IMR-90 (cell line): Measurements from ENCODE around the gene SUGT1. TPM values are rescaled to one million over a fixed set of nuclear protein-coding genes. Genes with fewer than 3 reads are reported as not detected.

Experiments
- ATAC-seq: fragments of 200-7000 bp; cut with Tn5 transposase; 2 replicates; pipeline ENCODE4 v1.9.1; 2020; ENCODE audit warnings: low read depth, mild to moderate bottlenecking, moderate library complexity
- BruUV-seq: library from RNA; stranded (reverse); fragments of 400-500 nt; replicated peaks from 2 replicates; lab custom pipeline; 2021; lab: Mats Ljungman, UMichigan
- CTCF ChIA-PET: fragments of 300-600 bp; formaldehyde crosslinking; extraction: SDS; loops from one replicate; lab custom pipeline; 2021; ENCODE audit warnings: antibody characterized with exemption; lab: Yijun Ruan, JAX
- POLR2A ChIA-PET: fragments of 300-600 bp; sonication (Branson Sonifier 250); formaldehyde crosslinking; loops from one replicate; lab custom pipeline; 2022; ENCODE audit warnings: antibody characterized with exemption; ENCODE audit not compliant: unreplicated experiment; lab: Charles Lee
- DNase-seq: peaks from one replicate; pipeline ENCODE4 v3.0.0; 2013
- H2AFZ ChIP-seq: replicated peaks from 2 replicates; pipeline ENCODE3; 2013; ENCODE audit warnings: low read length, mild to moderate bottlenecking; ENCODE audit not compliant: poor library complexity
- H2AK5ac ChIP-seq: 2 replicates; pipeline ENCODE4 v1.6.1; 2013; ENCODE audit warnings: low read depth, low read length, inconsistent platforms
- H2AK9ac ChIP-seq: replicated peaks from 2 replicates; pipeline ENCODE3; 2013; ENCODE audit warnings: mild to moderate bottlenecking, low read depth, low read length, moderate library complexity; ENCODE audit not compliant: poor library complexity
- H2BK120ac ChIP-seq: 2 replicates; pipeline ENCODE4 v1.6.1; 2013; ENCODE audit warnings: low read depth, low read length, inconsistent platforms
- H2BK15ac ChIP-seq: 3 replicates; pipeline ENCODE4 v1.6.1; 2013; ENCODE audit warnings: low read depth, low read length, inconsistent platforms
- H2BK20ac ChIP-seq: 2 replicates; pipeline ENCODE4 v1.6.1; 2013; ENCODE audit warnings: low read depth, mild to moderate bottlenecking, inconsistent platforms, low read length, moderate library complexity
- H2BK5ac ChIP-seq: 2 replicates; pipeline ENCODE4 v1.6.1; 2013; ENCODE audit warnings: mild to moderate bottlenecking, low read depth, low read length, inconsistent platforms; ENCODE audit not compliant: poor library complexity, severe bottlenecking
- H3K14ac ChIP-seq: replicated peaks from 2 replicates; pipeline ENCODE4 v1.6.1; 2013; ENCODE audit warnings: low read depth, low read length, inconsistent platforms
- H3K18ac ChIP-seq: 2 replicates; pipeline ENCODE4 v1.6.1; 2013; ENCODE audit warnings: low read depth, low read length, control low read depth
- H3K23ac ChIP-seq: 2 replicates; pipeline ENCODE4 v1.6.1; 2013; ENCODE audit warnings: low read depth, low read length, inconsistent platforms
- H3K27ac ChIP-seq: 2 replicates; pipeline ENCODE4 v1.5.1; 2013; ENCODE audit warnings: mild to moderate bottlenecking, control low read depth, low read length; ENCODE audit not compliant: insufficient read depth
- H3K27me3 ChIP-seq: 2 replicates; pipeline ENCODE4 v1.6.1; 2013; ENCODE audit warnings: low read length; ENCODE audit not compliant: control insufficient read depth, insufficient read depth
- H3K36me3 ChIP-seq: 2 replicates; pipeline ENCODE4 v1.6.1; 2013; ENCODE audit warnings: low read length, mixed read lengths; ENCODE audit not compliant: control insufficient read depth, insufficient read depth
- H3K4ac ChIP-seq: 2 replicates; pipeline ENCODE4 v1.6.1; 2013; ENCODE audit warnings: low read depth, low read length, inconsistent platforms
- H3K4me1 ChIP-seq: 2 replicates; pipeline ENCODE4 v1.6.1; 2013; ENCODE audit warnings: low read length, mixed read lengths; ENCODE audit not compliant: control insufficient read depth, insufficient read depth
- H3K4me2 ChIP-seq: 2 replicates; pipeline ENCODE4 v1.6.1; 2013; ENCODE audit warnings: low read depth, mild to moderate bottlenecking, control low read depth, low read length, moderate library complexity
- H3K4me3 ChIP-seq: 2 replicates; pipeline ENCODE4 v1.5.1; 2013; ENCODE audit warnings: low read depth, mild to moderate bottlenecking, control low read depth, low read length, moderate library complexity; ENCODE audit not compliant: insufficient read depth
- H3K56ac ChIP-seq: 2 replicates; pipeline ENCODE4 v1.6.1; 2013; ENCODE audit warnings: low read length, inconsistent platforms; ENCODE audit not compliant: insufficient read depth; ENCODE audit errors: extremely low read depth
- H3K79me1 ChIP-seq, 2 experiments: 2 replicates each; pipeline ENCODE4 v1.6.1; 2013; ENCODE audit warnings: low read length in 2 of 2, inconsistent platforms in 1 of 2, low read depth in 1 of 2
- H3K9ac ChIP-seq: 2 replicates; pipeline ENCODE4 v1.6.1; 2013; ENCODE audit warnings: low read depth, low read length, control low read depth
- H3K9me1 ChIP-seq: 2 replicates; pipeline ENCODE4 v1.6.1; 2013; ENCODE audit warnings: low read length, inconsistent platforms; ENCODE audit not compliant: insufficient read depth
- H3K9me3 ChIP-seq: 2 replicates; pipeline ENCODE4 v1.6.1; 2013; ENCODE audit warnings: low read length; ENCODE audit not compliant: control insufficient read depth, insufficient read depth
- H4K20me1 ChIP-seq: 2 replicates; pipeline ENCODE4 v1.6.1; 2013; ENCODE audit warnings: low read length, inconsistent platforms; ENCODE audit not compliant: insufficient read depth
- H4K5ac ChIP-seq: 2 replicates; pipeline ENCODE4 v1.6.1; 2013; ENCODE audit warnings: mild to moderate bottlenecking, low read depth, low read length, control low read depth
- H4K8ac ChIP-seq, 2 experiments: 2 replicates each; pipeline ENCODE4 v1.6.1; 2013; ENCODE audit warnings: low read depth in 2 of 2, low read length in 2 of 2, control low read depth in 1 of 2, inconsistent platforms in 1 of 2
- H4K91ac ChIP-seq: 2 replicates; pipeline ENCODE4 v1.6.1; 2013; ENCODE audit warnings: low read depth, low read length, inconsistent platforms; ENCODE audit not compliant: insufficient read depth
- ELK1 ChIP-seq: fragments of 150-350 bp; IDR thresholded peaks from 2 replicates; pipeline ENCODE4 v1.6.1; 2016; ENCODE audit warnings: low read depth, mild to moderate bottlenecking, low read length, moderate library complexity, borderline replicate concordance
- MAFK ChIP-seq: IDR thresholded peaks from 2 replicates; pipeline ENCODE4 v1.6.1; 2012; ENCODE audit warnings: low read depth, low read length, improper control_type of control experiment
- NFE2L2 ChIP-seq: fragments of 150-350 bp; IDR thresholded peaks from 2 replicates; pipeline ENCODE4 v1.6.1; 2016; ENCODE audit warnings: low read depth, mild to moderate bottlenecking, low read length
- RCOR1 ChIP-seq: IDR thresholded peaks from 2 replicates; pipeline ENCODE4 v1.6.1; 2012; ENCODE audit warnings: mild to moderate bottlenecking, low read length, improper control_type of control experiment; ENCODE audit not compliant: insufficient replicate concordance
- RFX5 ChIP-seq: IDR thresholded peaks from 2 replicates; pipeline ENCODE4 v1.8.0; 2012; ENCODE audit warnings: low read depth, mild to moderate bottlenecking, low read length, moderate library complexity
- SMC3 ChIP-seq: fragments of 150-350 bp; IDR thresholded peaks from 2 replicates; pipeline ENCODE4 v1.6.1; 2016; ENCODE audit warnings: low read depth, mild to moderate bottlenecking, antibody characterized with exemption, low read length, moderate library complexity
- WGBS, 2 experiments: methylation state at CpG; one replicate each; pipeline versions ENCODE4 v1.1.5 to v1.1.7; 2013; ENCODE audit warnings: missing lambda C conversion rate in 2 of 2; ENCODE audit not compliant: insufficient read length in 1 of 2; ENCODE audit errors: extremely low coverage in 2 of 2; 5-methylcytosine and 5-hydroxymethylcytosine counted together
- dilution Hi-C: fragments of 300-500 bp; cut with HindIII; formaldehyde crosslinking; loops from one replicate; pipeline ENCODE4 v1.14.3; 2018; ENCODE audit warnings: low sequenced_read_pairs; ENCODE audit not compliant: unreplicated experiment
- in situ Hi-C: fragments of 300-500 bp; cut with MboI; formaldehyde crosslinking; loops from 3 replicates; pipeline ENCODE4 v1.14.3; 2019; ENCODE audit warnings: low sequenced_read_pairs, inconsistent platforms, mixed read lengths
- intact Hi-C: fragments of 100-400 bp; cut with micrococcal nuclease; formaldehyde crosslinking; loops from 2 replicates; pipeline ENCODE4 v1.10.0; 2022
- polyA plus RNA-seq, 3 experiments: library from polyadenylated mRNA; depleted of rRNA; stranded (reverse); fragments of >200 nt; gene quantifications; 2 replicates each; pipeline ENCODE4 v1.2.3, GENCODE V29; 2012; ENCODE audit warnings: low replicate concordance in 1 of 3
- total RNA-seq: library from RNA; depleted of rRNA; stranded (reverse); fragments of >200 nt; gene quantifications from 2 replicates; pipeline ENCODE4 v1.2.3, GENCODE V29; 2012
- TF ChIP-seq, protein P1 (sequence below): conservative IDR thresholded peaks from 2 replicates; pipeline ENCODE4 v1.5.1; 2012; ENCODE audit warnings: mild to moderate bottlenecking, low read depth, low read length, improper control_type of control experiment

Gene SUGT1
- total and polyA plus RNA-seq, 2 of the 4 experiments (the other 2 are of a cell fraction) = 21.5 to 24.6 TPM

- no peak overlapping the region for H3K14ac ChIP-seq
- DNase-seq (no peak), ATAC-seq (no peak)
- no peak overlapping the region for H2AFZ ChIP-seq
- no peak overlapping the region for H3K4me3 ChIP-seq
- H3K23ac ChIP-seq = no peak overlapping the region
- CTCF ChIA-PET = interaction anchor here (3.3 kb wide), 1 partner anchor 13 kb away, joined by 12 read pairs; no protein-coding TSS in a partner anchor
- intact Hi-C loops = no loop called here
- H3K9me1 ChIP-seq = no peaks in the 10 kb centered on the region
- H3K9me3 ChIP-seq = no peaks in the 10 kb centered on the region
- H3K56ac ChIP-seq = no peak overlapping the region
- no peak overlapping the region for H3K18ac ChIP-seq
- H3K36me3 ChIP-seq = peaks cover 23% of the 10 kb centered on the region
- H3K4ac ChIP-seq = no peak overlapping the region
- no CpG with 5 or more reads among the region's 1 CpG for WGBS, 2 experiments
- H3K27ac ChIP-seq = no peak overlapping the region
- no peaks in the 10 kb centered on the region for H3K4me1 ChIP-seq
- in situ Hi-C loops = no loop called here
- no peak overlapping the region for H3K9ac ChIP-seq
- no peak overlapping the region for H2BK120ac ChIP-seq
- no peak overlapping the region for H4K8ac ChIP-seq
- H3K27me3 ChIP-seq = no peaks in the 10 kb centered on the region
- no peak overlapping the region for H2BK15ac ChIP-seq
- H4K5ac ChIP-seq = no peak overlapping the region
- H3K79me1 ChIP-seq = peaks cover 18 to 23% of the 10 kb centered on the region in 2 experiments; a peak in 2 of 4 replicates
- H4K20me1 ChIP-seq = no peaks in the 10 kb centered on the region; the same call in 1 of the 2 replicates
- H2BK5ac ChIP-seq = no peak overlapping the region
- no peak overlapping the region for H2AK9ac ChIP-seq
- H2BK20ac ChIP-seq = no peak overlapping the region
- TF ChIP-seq ELK1 (no peak), NFE2L2 (no peak), RFX5 (no peak), RCOR1 (no peak), MAFK (no peak), SMC3 (no peak)
- TF ChIP-seq, protein P1, sequence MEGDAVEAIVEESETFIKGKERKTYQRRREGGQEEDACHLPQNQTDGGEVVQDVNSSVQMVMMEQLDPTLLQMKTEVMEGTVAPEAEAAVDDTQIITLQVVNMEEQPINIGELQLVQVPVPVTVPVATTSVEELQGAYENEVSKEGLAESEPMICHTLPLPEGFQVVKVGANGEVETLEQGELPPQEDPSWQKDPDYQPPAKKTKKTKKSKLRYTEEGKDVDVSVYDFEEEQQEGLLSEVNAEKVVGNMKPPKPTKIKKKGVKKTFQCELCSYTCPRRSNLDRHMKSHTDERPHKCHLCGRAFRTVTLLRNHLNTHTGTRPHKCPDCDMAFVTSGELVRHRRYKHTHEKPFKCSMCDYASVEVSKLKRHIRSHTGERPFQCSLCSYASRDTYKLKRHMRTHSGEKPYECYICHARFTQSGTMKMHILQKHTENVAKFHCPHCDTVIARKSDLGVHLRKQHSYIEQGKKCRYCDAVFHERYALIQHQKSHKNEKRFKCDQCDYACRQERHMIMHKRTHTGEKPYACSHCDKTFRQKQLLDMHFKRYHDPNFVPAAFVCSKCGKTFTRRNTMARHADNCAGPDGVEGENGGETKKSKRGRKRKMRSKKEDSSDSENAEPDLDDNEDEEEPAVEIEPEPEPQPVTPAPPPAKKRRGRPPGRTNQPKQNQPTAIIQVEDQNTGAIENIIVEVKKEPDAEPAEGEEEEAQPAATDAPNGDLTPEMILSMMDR = no peak
- no peak overlapping the region for H4K91ac ChIP-seq
- dilution Hi-C loops = no loop called here
- BruUV-seq = no TSS peak
- no peak overlapping the region for H3K4me2 ChIP-seq
- H2AK5ac ChIP-seq = no peak overlapping the region
- POLR2A ChIA-PET = no interaction called here
Observed at GRCh38 chr13:52677823-52678222, 25.2 kb downstream of the SUGT1 start.
